Measurements from ENCODE around the gene FMN1. TPM values are rescaled to one million over a fixed set of nuclear protein-coding genes. Genes with fewer than 3 reads are reported as not detected.

FMN1 gene
- total and polyA plus RNA-seq, 8 donors: 1.9 to 10.2 (median 3.0) TPM

- FAIRE-seq: peak; percentile 89
- ATAC-seq: peak in 3 of 4 donors; percentile 53 to 61 (median 59)
- 99 to 100% methylated on average over 1 of the region's 1 CpG for WGBS, 2 donors
Measured at GRCh38 chr15:32994810-32995424, 199.6 kb downstream of the FMN1 start.

GRCh38 chr15:32993285-32993684, 201.2 kb downstream of the FMN1 start:
- no peaks in the 10 kb centered on the region for H3K36me3 ChIP-seq
- no peak for ATAC-seq
- no peak overlapping the region for H3K27ac ChIP-seq
- H3K27me3 ChIP-seq: no peaks in the 10 kb centered on the region
- TF ChIP-seq CTCF (IDR thresholded peaks at IDR 0.05): no peak
- peaks cover 7 to 17% (median 8%) of the 10 kb centered on the region in 3 donors for H3K4me1 ChIP-seq
- no peaks in the 10 kb centered on the region for H3K9me3 ChIP-seq
- no peak for FAIRE-seq
- DNase-seq: no peak
- no peak overlapping the region for H3K4me3 ChIP-seq
- intact Hi-C loops (cut with DNase I): no loop called here

More at GRCh38 chr15:32994810-32995424, 199.6 kb downstream of the FMN1 start:
- no peaks in the 10 kb centered on the region for H3K27me3 ChIP-seq
- peak; percentile 10 to 46 (median 32) for TF ChIP-seq CTCF (IDR thresholded peaks at IDR 0.05)
- DNase-seq: no peak
- H3K4me1 ChIP-seq: peaks cover 8 to 19% (median 10%) of the 10 kb centered on the region in 3 donors
- no peak overlapping the region for H3K27ac ChIP-seq
- intact Hi-C loops (cut with DNase I): no loop called here
- H3K9me3 ChIP-seq: no peaks in the 10 kb centered on the region
- no peak overlapping the region for H3K4me3 ChIP-seq
- no peaks in the 10 kb centered on the region for H3K36me3 ChIP-seq

- no peak for TF ChIP-seq CTCF (IDR thresholded peaks at IDR 0.05)
- no peak for FAIRE-seq
- Histone ChIP-seq H3K27ac (no peak overlapping the region), H3K4me3 (no peak overlapping the region), H3K9me3 (no peaks in the 10 kb centered on the region), H3K36me3 (no peaks in the 10 kb centered on the region), H3K27me3 (no peaks in the 10 kb centered on the region), H3K4me1 (peaks cover 0 to 1% (median 0%) of the 10 kb centered on the region in 3 donors)
- 68 to 69% methylated on average over 7 of the region's 7 CpGs for WGBS, 2 donors
- intact Hi-C loops (cut with DNase I): no loop called here
- ATAC-seq: no peak
- no peak for DNase-seq
Measured at GRCh38 chr15:32991619-32992111, 202.8 kb downstream of the FMN1 start.

GRCh38 chr15:32990071-32990470, 204.4 kb downstream of the FMN1 start:
- intact Hi-C loops (cut with DNase I): no loop called here
- WGBS, 2 donors: 85 to 88% methylated on average over 4 of the region's 4 CpGs
- no peaks in the 10 kb centered on the region for H3K27me3 ChIP-seq
- ATAC-seq (no peak), FAIRE-seq (no peak), DNase-seq (no peak)
- TF ChIP-seq CTCF (IDR thresholded peaks at IDR 0.05): no peak
- H3K36me3 ChIP-seq: no peaks in the 10 kb centered on the region
- H3K4me1 ChIP-seq: no peaks in the 10 kb centered on the region
- H3K27ac ChIP-seq: no peak overlapping the region
- no peak overlapping the region for H3K4me3 ChIP-seq
- H3K9me3 ChIP-seq: no peaks in the 10 kb centered on the region

GRCh38 chr15:32987067-32987466, 207.4 kb downstream of the FMN1 start:
- ATAC-seq: no peak
- H3K36me3 ChIP-seq: no peaks in the 10 kb centered on the region

More at GRCh38 chr15:32987067-32987466, 207.4 kb downstream of the FMN1 start:
- FAIRE-seq (no peak), DNase-seq (no peak)
- no peaks in the 10 kb centered on the region for H3K4me1 ChIP-seq
- intact Hi-C loops (cut with DNase I): no loop called here
- H3K27ac ChIP-seq: no peak overlapping the region
- no peaks in the 10 kb centered on the region for H3K27me3 ChIP-seq
- no peak for TF ChIP-seq CTCF (IDR thresholded peaks at IDR 0.05)
- no peak overlapping the region for H3K4me3 ChIP-seq
- no peaks in the 10 kb centered on the region for H3K9me3 ChIP-seq
- WGBS, 2 donors: 23 to 29% methylated on average over 4 of the region's 4 CpGs
